Measurements from ENCODE around the gene NTHL1.

Gene NTHL1

DNA sequence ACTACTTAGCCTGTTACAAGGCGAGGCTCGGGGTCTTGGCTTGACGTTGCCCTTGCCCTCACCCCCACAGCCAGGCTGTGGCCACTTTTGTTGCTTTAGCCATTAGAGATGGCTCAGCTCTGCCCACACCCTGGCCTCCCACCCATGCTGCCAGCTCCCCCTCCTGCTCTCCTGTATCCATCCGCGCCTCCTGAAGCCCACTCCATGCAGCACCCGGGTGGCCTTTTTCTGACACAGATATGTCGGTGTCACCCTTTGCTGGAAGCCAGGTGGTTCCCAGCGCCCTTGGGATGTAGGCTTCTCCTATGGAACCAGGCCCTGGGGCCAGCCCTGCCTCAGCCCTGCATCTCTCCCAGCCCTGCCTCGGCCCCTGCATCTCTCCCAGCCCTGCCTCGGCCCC lies 9.8 kb upstream of the NTHL1 start:
- Histone ChIP-seq H3K9me2 (replicated peaks; ENCODE audit: insufficient read depth, low read length) (no peaks in the 10 kb centered on the region), H3F3A (ENCODE audit: insufficient read depth, low read length) (no peaks in the 10 kb centered on the region), H3K27ac (ENCODE audit: low read length) (no peak overlapping the region), H3K9me3 (replicated peaks; ENCODE audit: insufficient read depth, low read length) (no peaks in the 10 kb centered on the region), H3K4me2 (ENCODE audit: low read depth, low read length) (no peak overlapping the region), H3K36me3 (replicated peaks; ENCODE audit: insufficient read depth, low read length) (no peaks in the 10 kb centered on the region), H3K4me3 (ENCODE audit: low read length) (no peak overlapping the region), H3K4me1 (ENCODE audit: low read length) (no peaks in the 10 kb centered on the region), H3K27me3 (replicated peaks; ENCODE audit: insufficient read depth, low read length) (no peaks in the 10 kb centered on the region), H4K20me1 (ENCODE audit: insufficient read depth, low read length) (no peaks in the 10 kb centered on the region), H3K9ac (ENCODE audit: low read length) (no peak overlapping the region), H2AFZ (ENCODE audit: low read length) (no peak overlapping the region), H3K79me2 (ENCODE audit: low read length) (no peaks in the 10 kb centered on the region)
- DNase-seq, result no peak
- TF ChIP-seq EZH2 (optimal IDR thresholded peaks at IDR 0.05; ENCODE audit: low read depth, low read length) (no peak), EZH2phosphoT487 (IDR thresholded peaks at IDR 0.05; ENCODE audit: low read length) (no peak)
- TF ChIP-seq, protein P1, sequence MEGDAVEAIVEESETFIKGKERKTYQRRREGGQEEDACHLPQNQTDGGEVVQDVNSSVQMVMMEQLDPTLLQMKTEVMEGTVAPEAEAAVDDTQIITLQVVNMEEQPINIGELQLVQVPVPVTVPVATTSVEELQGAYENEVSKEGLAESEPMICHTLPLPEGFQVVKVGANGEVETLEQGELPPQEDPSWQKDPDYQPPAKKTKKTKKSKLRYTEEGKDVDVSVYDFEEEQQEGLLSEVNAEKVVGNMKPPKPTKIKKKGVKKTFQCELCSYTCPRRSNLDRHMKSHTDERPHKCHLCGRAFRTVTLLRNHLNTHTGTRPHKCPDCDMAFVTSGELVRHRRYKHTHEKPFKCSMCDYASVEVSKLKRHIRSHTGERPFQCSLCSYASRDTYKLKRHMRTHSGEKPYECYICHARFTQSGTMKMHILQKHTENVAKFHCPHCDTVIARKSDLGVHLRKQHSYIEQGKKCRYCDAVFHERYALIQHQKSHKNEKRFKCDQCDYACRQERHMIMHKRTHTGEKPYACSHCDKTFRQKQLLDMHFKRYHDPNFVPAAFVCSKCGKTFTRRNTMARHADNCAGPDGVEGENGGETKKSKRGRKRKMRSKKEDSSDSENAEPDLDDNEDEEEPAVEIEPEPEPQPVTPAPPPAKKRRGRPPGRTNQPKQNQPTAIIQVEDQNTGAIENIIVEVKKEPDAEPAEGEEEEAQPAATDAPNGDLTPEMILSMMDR (IDR thresholded peaks at IDR 0.05; ENCODE audit: low read length), result no peak

DNA sequence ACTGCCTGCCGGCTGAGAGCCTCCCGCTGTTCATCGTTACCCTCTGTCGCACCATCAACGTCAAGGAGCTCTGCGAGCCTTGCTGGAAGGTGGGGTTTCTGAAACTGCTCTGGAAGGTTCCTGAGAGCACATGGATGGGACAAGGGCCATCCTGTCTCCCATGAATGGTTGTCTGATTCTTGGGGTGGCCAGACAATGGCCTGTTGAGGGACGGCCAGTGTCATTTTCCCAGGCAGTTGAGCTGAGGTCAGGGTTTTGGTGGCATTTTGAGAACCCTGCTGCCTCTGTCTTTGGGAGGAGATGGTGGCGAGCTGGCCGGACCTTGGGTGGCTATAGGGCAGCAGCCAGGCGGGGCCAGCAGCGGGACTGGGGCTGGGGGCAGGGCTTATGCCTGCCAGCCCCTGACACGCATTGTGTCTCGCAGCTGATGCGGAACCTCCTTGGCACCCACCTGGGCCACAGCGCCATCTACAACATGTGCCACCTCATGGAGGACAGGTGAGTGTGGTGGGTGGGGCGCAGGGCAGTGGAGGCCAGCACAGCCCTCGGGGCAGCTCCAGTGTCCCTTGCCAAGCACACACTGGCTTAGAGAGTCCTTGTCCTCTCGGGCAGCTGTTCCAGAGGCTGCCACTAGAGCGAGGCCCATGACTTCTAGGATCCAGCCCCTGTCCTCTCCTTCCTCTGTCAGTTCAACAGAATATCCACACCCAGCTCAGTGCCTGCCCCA lies 9.2 kb upstream of the NTHL1 start:
- no peak overlapping the region for H3K4me2 ChIP-seq (ENCODE audit: low read depth, low read length)
- no peak for DNase-seq
- H3F3A ChIP-seq (ENCODE audit: insufficient read depth, low read length), result no peaks in the 10 kb centered on the region
- no peaks in the 10 kb centered on the region for H3K4me1 ChIP-seq (ENCODE audit: low read length)
- H3K27ac ChIP-seq (ENCODE audit: low read length), result no peak overlapping the region
- H3K9me3 ChIP-seq (replicated peaks; ENCODE audit: insufficient read depth, low read length), result no peaks in the 10 kb centered on the region
- no peak for TF ChIP-seq EZH2 (optimal IDR thresholded peaks at IDR 0.05; ENCODE audit: low read depth, low read length)
- TF ChIP-seq, protein P1 (IDR thresholded peaks at IDR 0.05; ENCODE audit: low read length), result no peak
- no peak for TF ChIP-seq EZH2phosphoT487 (IDR thresholded peaks at IDR 0.05; ENCODE audit: low read length)
- no peaks in the 10 kb centered on the region for H3K9me2 ChIP-seq (replicated peaks; ENCODE audit: insufficient read depth, low read length)
- no peak overlapping the region for H2AFZ ChIP-seq (ENCODE audit: low read length)
- no peaks in the 10 kb centered on the region for H3K27me3 ChIP-seq (replicated peaks; ENCODE audit: insufficient read depth, low read length)
- H3K4me3 ChIP-seq (ENCODE audit: low read length), result no peak overlapping the region
- H3K9ac ChIP-seq (ENCODE audit: low read length), result no peak overlapping the region
- H3K79me2 ChIP-seq (ENCODE audit: low read length), result no peaks in the 10 kb centered on the region
- H4K20me1 ChIP-seq (ENCODE audit: insufficient read depth, low read length), result no peaks in the 10 kb centered on the region
- H3K36me3 ChIP-seq (replicated peaks; ENCODE audit: insufficient read depth, low read length), result no peaks in the 10 kb centered on the region

DNA sequence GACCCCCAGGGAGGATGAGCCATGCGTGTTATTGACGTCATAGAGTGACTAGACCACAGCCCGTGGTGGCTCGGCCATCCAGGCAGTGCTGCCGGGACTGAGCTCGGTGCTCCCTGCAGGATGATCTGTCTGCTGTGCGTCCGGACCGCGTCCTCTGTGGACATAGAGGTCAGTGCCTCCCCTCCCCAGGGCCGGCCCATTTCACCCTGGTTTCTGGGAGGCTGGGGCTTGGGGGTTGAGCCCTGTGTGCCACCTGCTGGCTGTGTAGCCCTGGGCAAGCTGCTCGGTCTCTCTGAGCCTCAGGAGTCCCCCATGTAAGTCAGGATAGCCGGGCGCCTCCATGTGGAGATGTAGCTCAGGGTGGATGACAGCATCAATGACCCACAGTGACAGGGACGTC lies 8.4 kb upstream of the NTHL1 start:
- Histone ChIP-seq H3K4me1 (ENCODE audit: low read length) (no peaks in the 10 kb centered on the region), H3K79me2 (ENCODE audit: low read length) (no peaks in the 10 kb centered on the region), H3K9ac (ENCODE audit: low read length) (no peak overlapping the region), H3K9me3 (replicated peaks; ENCODE audit: insufficient read depth, low read length) (no peaks in the 10 kb centered on the region), H3K36me3 (replicated peaks; ENCODE audit: insufficient read depth, low read length) (no peaks in the 10 kb centered on the region), H3K27me3 (replicated peaks; ENCODE audit: insufficient read depth, low read length) (no peaks in the 10 kb centered on the region), H3K27ac (ENCODE audit: low read length) (no peak overlapping the region), H3K9me2 (replicated peaks; ENCODE audit: insufficient read depth, low read length) (no peaks in the 10 kb centered on the region), H4K20me1 (ENCODE audit: insufficient read depth, low read length) (no peaks in the 10 kb centered on the region), H2AFZ (ENCODE audit: low read length) (no peak overlapping the region), H3K4me2 (ENCODE audit: low read depth, low read length) (no peak overlapping the region), H3F3A (ENCODE audit: insufficient read depth, low read length) (no peaks in the 10 kb centered on the region), H3K4me3 (ENCODE audit: low read length) (no peak overlapping the region)
- TF ChIP-seq, protein P1 (IDR thresholded peaks at IDR 0.05; ENCODE audit: low read length), result no peak; the same call in 1 of the 2 replicates
- TF ChIP-seq EZH2phosphoT487 (IDR thresholded peaks at IDR 0.05; ENCODE audit: low read length), result no peak
- no peak for TF ChIP-seq EZH2 (optimal IDR thresholded peaks at IDR 0.05; ENCODE audit: low read depth, low read length)
- no peak for DNase-seq

Data from MM.1S (cell line).